GM10266 (cell line): Measurements from ENCODE around the gene ALKBH2.

ENCODE experiments used
- DNase-seq: peaks from one replicate; pipeline ENCODE4 v3.0.0; 2012; ENCODE audit errors: extremely low spot score
- TF ChIP-seq, protein P1 (sequence below): IDR thresholded peaks from 2 replicates; pipeline ENCODE4 v1.5.1; 2012; ENCODE audit warnings: mild to moderate bottlenecking, low read depth; ENCODE audit not compliant: control insufficient read depth, insufficient read depth; ENCODE audit errors: missing control alignments

Gene ALKBH2

DNA sequence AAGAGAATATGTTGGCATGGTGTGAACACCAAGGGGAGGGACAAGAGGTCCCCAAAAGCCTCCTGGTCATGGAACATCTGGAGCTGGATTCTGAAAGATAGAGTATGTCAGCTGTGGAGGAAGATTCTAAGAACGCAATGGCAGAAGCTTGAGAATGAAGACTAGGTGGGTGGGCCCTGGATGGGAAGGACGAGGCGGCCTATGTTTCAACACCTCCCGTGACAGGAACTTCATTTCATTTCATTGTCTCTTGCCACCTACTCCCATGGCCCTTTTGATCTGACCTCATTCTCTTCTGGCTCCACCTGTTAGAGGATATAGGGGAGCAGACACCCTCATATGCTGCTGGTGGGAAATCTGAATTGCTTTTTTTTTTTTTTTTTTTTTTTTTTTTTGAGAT, 7.5 kb upstream of the ALKBH2 start:
- DNase-seq = no peak
- TF ChIP-seq, protein P1, sequence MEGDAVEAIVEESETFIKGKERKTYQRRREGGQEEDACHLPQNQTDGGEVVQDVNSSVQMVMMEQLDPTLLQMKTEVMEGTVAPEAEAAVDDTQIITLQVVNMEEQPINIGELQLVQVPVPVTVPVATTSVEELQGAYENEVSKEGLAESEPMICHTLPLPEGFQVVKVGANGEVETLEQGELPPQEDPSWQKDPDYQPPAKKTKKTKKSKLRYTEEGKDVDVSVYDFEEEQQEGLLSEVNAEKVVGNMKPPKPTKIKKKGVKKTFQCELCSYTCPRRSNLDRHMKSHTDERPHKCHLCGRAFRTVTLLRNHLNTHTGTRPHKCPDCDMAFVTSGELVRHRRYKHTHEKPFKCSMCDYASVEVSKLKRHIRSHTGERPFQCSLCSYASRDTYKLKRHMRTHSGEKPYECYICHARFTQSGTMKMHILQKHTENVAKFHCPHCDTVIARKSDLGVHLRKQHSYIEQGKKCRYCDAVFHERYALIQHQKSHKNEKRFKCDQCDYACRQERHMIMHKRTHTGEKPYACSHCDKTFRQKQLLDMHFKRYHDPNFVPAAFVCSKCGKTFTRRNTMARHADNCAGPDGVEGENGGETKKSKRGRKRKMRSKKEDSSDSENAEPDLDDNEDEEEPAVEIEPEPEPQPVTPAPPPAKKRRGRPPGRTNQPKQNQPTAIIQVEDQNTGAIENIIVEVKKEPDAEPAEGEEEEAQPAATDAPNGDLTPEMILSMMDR = no peak

DNA sequence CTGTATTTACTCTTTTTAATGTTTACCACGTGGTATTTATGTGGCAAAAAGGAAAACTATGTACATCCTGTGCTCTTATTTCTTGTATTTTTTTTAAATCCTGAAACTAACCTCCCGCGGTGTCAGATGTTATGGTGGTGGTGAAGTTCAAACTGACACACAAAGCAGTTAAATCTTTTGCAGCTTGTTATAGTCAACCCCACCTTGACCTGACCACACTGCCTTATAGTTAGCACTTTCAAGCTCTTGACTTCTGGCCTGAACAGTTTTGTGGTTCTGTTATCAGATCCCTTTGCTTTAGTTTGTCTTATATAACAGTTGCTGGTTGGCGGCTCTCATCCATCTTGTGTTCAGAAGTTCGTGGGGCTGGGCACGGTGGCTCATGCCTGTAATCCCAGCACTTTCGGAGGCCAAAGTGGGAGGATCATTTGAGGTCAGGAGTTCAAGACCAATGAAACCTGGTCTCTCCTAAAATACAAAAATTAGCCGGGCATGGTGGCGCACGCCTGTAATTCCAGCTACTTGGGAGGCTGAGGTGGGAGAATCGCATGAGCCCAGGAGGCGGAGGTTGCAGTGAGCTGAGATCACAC, 6.3 kb upstream of the ALKBH2 start:
- TF ChIP-seq, protein P1 = no peak
- DNase-seq = no peak

DNA sequence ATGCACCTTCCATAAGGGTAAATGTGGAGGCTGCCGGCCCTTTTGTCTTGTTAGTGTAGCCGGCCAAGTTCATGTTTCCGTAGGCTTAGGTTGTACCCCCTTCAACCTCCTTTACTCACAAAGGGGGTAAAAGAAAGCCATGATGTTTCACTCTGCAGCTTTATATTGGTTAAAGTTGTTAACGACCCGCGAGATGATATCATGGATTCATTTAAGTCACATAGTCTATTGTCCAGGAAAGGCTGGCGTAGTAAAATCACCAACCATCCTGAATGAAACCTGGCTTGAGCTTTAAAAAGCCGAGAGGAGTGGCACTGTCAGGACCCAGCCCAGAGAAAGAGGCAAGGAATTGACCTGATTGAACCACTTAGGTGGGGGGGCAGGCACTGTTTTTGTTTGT, 5.4 kb upstream of the ALKBH2 start:
- TF ChIP-seq, protein P1 = no peak
- DNase-seq = no peak

DNA sequence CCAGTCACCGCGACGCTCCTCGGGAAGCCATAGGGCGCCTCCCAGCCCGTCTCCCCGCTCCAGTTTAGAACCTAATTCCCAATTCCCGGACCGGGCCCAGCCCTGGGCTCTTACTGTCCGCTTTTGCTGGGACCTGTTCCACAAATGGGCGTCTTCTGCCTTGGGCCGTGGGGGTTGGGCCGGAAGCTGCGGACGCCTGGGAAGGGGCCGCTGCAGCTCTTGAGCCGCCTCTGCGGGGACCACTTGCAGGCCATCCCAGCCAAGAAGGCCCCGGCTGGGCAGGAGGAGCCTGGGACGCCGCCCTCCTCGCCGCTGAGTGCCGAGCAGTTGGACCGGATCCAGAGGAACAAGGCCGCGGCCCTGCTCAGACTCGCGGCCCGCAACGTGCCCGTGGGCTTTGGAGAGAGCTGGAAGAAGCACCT, 4.9 kb upstream of the ALKBH2 start:
- TF ChIP-seq, protein P1 = no peak
- no peak for DNase-seq

DNA sequence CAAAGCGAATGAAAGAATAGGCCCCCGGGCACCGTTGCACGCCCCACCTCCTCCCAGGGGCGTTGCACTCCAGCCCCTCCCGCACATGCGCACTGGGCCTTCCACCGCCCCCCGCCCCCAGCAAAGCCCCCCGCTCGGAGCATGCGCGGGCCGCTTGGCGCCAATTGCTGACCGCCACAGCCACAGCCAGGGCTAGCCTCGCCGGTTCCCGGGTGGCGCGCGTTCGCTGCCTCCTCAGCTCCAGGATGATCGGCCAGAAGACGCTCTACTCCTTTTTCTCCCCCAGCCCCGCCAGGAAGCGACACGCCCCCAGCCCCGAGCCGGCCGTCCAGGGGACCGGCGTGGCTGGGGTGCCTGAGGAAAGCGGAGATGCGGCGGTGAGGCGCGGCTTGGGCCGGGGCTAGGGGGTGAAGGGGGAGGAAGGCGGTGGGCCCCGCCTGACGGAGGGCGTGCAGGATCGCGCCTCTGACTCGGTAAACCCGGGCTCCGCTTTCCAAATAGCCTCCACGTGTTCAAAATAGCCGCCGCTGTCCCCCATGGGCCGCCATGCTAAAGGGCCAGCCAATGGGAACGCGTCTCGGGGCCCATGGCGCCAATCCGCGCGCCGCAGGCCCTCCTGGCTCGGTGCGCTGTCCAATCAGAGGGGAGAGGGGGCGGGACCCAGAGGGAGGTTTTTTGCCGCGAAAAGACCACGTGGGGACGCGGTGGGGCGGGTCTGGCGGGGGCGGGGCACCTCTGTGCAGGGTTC, 4.3 kb upstream of the ALKBH2 start, which contains the start of gene UNG:
UNG (plus strand) TSS at position 163 of the 748 bp plus-strand sequence; CDS start at position 246, 83 bp downstream.
- DNase-seq = peak; percentile 98
- TF ChIP-seq, protein P1 = no peak

DNA sequence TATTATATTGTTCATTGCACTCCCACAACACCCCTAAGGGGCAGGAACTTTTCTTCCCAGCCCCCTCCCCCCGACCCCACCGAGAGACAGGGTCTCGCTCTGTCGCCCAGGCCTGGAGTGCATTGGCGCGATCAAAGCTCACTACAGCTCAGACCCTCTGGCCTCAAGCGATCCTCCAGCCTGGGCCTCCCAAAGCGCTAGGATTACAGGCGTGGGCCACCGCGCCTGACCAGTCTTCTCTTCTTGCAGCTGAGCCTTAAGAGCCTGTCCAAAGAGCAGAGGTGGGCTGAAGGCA, 3.8 kb upstream of the ALKBH2 start:
- no peak for DNase-seq
- TF ChIP-seq, protein P1 = no peak

DNA sequence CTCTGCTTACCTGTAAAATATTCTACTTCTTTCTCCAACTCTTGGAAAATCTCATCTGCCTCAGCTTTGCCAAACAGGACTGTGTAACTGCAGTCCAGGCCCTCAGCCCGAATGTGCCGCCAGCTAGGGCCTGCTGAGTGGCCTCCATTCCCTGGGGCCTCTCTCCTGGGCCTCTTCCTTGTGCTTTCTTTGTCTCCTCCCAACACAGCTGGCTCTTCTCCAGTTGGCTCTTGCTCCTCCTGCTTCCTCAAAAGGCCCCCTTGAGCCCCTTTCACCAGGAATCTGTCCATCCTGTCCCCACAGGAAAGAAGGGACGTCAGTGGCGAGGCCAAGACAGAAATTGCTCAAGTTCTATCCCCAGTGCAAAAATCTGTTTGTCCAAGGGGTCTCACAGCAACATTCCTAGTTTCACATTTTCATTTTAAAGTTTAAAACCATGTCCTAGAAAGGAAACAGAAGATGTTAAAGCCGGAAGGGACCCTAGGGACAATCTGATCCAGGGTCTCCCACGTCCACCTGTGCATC, 713 bp downstream of the ALKBH2 start:
- DNase-seq = no peak

More for the DNA sequence above, 713 bp downstream of the ALKBH2 start:
- TF ChIP-seq, protein P1 = no peak
